ENCODE measurements around the gene IL13.

DNA sequence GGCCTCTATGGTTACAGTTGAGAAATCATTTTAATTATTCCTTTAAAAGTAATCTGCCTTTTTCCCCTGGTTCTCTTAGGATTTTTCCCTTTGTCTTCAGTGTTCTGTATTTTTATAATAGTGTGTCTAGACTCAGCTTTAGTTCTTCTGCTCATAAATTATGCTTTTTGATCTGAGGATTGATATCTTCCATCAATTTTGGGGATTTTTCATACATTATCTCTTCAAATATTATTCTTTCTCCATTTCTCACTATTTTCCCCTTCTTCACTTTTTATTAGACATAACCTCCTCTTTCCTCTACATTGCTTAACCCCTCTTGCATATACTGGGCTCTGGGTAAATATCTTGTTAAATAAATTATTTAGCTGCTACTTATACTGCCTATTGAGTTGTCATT lies 36.3 kb upstream of the IL13 start:
- TF ChIP-seq, protein P1, sequence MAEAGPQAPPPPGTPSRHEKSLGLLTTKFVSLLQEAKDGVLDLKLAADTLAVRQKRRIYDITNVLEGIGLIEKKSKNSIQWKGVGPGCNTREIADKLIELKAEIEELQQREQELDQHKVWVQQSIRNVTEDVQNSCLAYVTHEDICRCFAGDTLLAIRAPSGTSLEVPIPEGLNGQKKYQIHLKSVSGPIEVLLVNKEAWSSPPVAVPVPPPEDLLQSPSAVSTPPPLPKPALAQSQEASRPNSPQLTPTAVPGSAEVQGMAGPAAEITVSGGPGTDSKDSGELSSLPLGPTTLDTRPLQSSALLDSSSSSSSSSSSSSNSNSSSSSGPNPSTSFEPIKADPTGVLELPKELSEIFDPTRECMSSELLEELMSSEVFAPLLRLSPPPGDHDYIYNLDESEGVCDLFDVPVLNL (CRISPR knock-in tag; IDR thresholded peaks at IDR 0.05; ENCODE audit: borderline replicate concordance, low read depth): no peak
- TF ChIP-seq ZNF121 (CRISPR knock-in tag; IDR thresholded peaks at IDR 0.05): no peak
- TF ChIP-seq, protein P2, sequence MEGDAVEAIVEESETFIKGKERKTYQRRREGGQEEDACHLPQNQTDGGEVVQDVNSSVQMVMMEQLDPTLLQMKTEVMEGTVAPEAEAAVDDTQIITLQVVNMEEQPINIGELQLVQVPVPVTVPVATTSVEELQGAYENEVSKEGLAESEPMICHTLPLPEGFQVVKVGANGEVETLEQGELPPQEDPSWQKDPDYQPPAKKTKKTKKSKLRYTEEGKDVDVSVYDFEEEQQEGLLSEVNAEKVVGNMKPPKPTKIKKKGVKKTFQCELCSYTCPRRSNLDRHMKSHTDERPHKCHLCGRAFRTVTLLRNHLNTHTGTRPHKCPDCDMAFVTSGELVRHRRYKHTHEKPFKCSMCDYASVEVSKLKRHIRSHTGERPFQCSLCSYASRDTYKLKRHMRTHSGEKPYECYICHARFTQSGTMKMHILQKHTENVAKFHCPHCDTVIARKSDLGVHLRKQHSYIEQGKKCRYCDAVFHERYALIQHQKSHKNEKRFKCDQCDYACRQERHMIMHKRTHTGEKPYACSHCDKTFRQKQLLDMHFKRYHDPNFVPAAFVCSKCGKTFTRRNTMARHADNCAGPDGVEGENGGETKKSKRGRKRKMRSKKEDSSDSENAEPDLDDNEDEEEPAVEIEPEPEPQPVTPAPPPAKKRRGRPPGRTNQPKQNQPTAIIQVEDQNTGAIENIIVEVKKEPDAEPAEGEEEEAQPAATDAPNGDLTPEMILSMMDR (IDR thresholded peaks at IDR 0.05): no peak
- TF ChIP-seq CREM (CRISPR knock-in tag; IDR thresholded peaks at IDR 0.05): no peak
- TF ChIP-seq ZNF416 (CRISPR knock-in tag; IDR thresholded peaks at IDR 0.05): no peak
- TF ChIP-seq, protein P3, sequence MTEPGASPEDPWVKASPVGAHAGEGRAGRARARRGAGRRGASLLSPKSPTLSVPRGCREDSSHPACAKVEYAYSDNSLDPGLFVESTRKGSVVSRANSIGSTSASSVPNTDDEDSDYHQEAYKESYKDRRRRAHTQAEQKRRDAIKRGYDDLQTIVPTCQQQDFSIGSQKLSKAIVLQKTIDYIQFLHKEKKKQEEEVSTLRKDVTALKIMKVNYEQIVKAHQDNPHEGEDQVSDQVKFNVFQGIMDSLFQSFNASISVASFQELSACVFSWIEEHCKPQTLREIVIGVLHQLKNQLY (CRISPR knock-in tag; IDR thresholded peaks at IDR 0.05): no peak

Data from WTC11 (cell line).